SK-N-SH treated with all-trans-retinoic acid at 6 μM for 48 hours (cell line): Measurements from ENCODE around the gene MAP1S.

Experiments
- ATAC-seq: fragments of 200-7000 bp; cut with Tn5 transposase; 3 replicates; pipeline ENCODE4 v1.9.1; 2020; ENCODE audit warnings: mild to moderate bottlenecking, moderate library complexity
- ARNTL ChIP-seq: fragments of 450-650 bp; formaldehyde crosslinking; IDR thresholded peaks from 2 replicates; pipeline ENCODE4 v1.5.0; 2020; ENCODE audit warnings: low read depth, mild to moderate bottlenecking, moderate library complexity, borderline replicate concordance
- BACH2 ChIP-seq: fragments of 250-450 bp; sonication (Bioruptor Pico); IDR thresholded peaks from 2 replicates; pipeline ENCODE4 v1.9.0; 2021; ENCODE audit warnings: mild to moderate bottlenecking, borderline replicate concordance
- CREB5 ChIP-seq: fragments of 250-450 bp; sonication (Bioruptor Pico); IDR thresholded peaks from 2 replicates; pipeline ENCODE4 v1.5.1; 2020; ENCODE audit warnings: low read depth, mild to moderate bottlenecking, moderate library complexity
- CSDC2 ChIP-seq: fragments of 250-450 bp; sonication (Bioruptor Pico); IDR thresholded peaks from 2 replicates; pipeline ENCODE4 v1.5.0; 2020; ENCODE audit warnings: mild to moderate bottlenecking, moderate library complexity
- CSRNP3 ChIP-seq: fragments of 250-450 bp; sonication (Bioruptor Pico); IDR thresholded peaks from 2 replicates; pipeline ENCODE4 v1.5.1; 2021; ENCODE audit warnings: mild to moderate bottlenecking, moderate library complexity
- ESRRG ChIP-seq: fragments of 250-450 bp; sonication (Bioruptor Pico); IDR thresholded peaks from 2 replicates; pipeline ENCODE4 v1.6.1; 2021; ENCODE audit warnings: mild to moderate bottlenecking
- GLIS3 ChIP-seq: fragments of 250-450 bp; sonication (Bioruptor Pico); IDR thresholded peaks from 2 replicates; pipeline ENCODE4 v1.5.0; 2020; ENCODE audit warnings: mild to moderate bottlenecking, moderate library complexity
- ISL1 ChIP-seq: fragments of 250-450 bp; sonication (Bioruptor Pico); IDR thresholded peaks from 2 replicates; pipeline ENCODE4 v2.1.2; 2022; ENCODE audit warnings: mild to moderate bottlenecking, moderate library complexity
- OSR1 ChIP-seq: fragments of 250-450 bp; sonication (Bioruptor Pico); IDR thresholded peaks from 2 replicates; pipeline ENCODE4 v1.8.0; 2022; ENCODE audit warnings: moderate library complexity, mild to moderate bottlenecking, inconsistent platforms
- PPARA ChIP-seq: fragments of 250-450 bp; sonication (Bioruptor Pico); IDR thresholded peaks from 2 replicates; pipeline ENCODE4 v1.5.0; 2020; ENCODE audit warnings: mild to moderate bottlenecking, borderline replicate concordance
- RARB ChIP-seq: fragments of 250-450 bp; sonication (Bioruptor Pico); IDR thresholded peaks from 2 replicates; pipeline ENCODE4 v1.8.0; 2021; ENCODE audit warnings: mild to moderate bottlenecking, moderate library complexity
- SNAI2 ChIP-seq: fragments of 250-450 bp; sonication (Bioruptor Pico); IDR thresholded peaks from 2 replicates; pipeline ENCODE4 v1.5.0; 2020; ENCODE audit warnings: mild to moderate bottlenecking, moderate library complexity
- TOX ChIP-seq: fragments of 250-450 bp; sonication (Bioruptor Pico); IDR thresholded peaks from 2 replicates; pipeline ENCODE4 v1.8.0; 2021; ENCODE audit warnings: mild to moderate bottlenecking, moderate library complexity, borderline replicate concordance
- TSHZ2 ChIP-seq: fragments of 250-450 bp; sonication (Bioruptor Pico); IDR thresholded peaks from 2 replicates; pipeline ENCODE4 v1.5.0; 2020; ENCODE audit warnings: mild to moderate bottlenecking, moderate library complexity
- ZC3H10 ChIP-seq: fragments of 250-450 bp; sonication (Bioruptor Pico); IDR thresholded peaks from 2 replicates; pipeline ENCODE4 v1.5.1; 2021; ENCODE audit warnings: mild to moderate bottlenecking, moderate library complexity
- ZFP3 ChIP-seq: fragments of 250-450 bp; sonication (Bioruptor Pico); IDR thresholded peaks from 2 replicates; pipeline ENCODE4 v1.5.0; 2020; ENCODE audit warnings: mild to moderate bottlenecking, moderate library complexity
- ZFP30 ChIP-seq: fragments of 450-650 bp; formaldehyde crosslinking; IDR thresholded peaks from 2 replicates; pipeline ENCODE4 v1.5.0; 2022; ENCODE audit warnings: mild to moderate bottlenecking, moderate library complexity
- ZNF565 ChIP-seq: fragments of 450-650 bp; formaldehyde crosslinking; conservative IDR thresholded peaks from 2 replicates; pipeline ENCODE4 v1.5.0; 2020; ENCODE audit warnings: low read depth, mild to moderate bottlenecking, moderate library complexity
- ZNF70 ChIP-seq: fragments of 450-650 bp; formaldehyde crosslinking; IDR thresholded peaks from 2 replicates; pipeline ENCODE4 v1.5.0; 2020; ENCODE audit warnings: mild to moderate bottlenecking, moderate library complexity
- ZNF8 ChIP-seq: fragments of 450-650 bp; formaldehyde crosslinking; IDR thresholded peaks from 2 replicates; pipeline ENCODE4 v1.5.0; 2020; ENCODE audit warnings: mild to moderate bottlenecking, moderate library complexity
- TF ChIP-seq, protein P1 (sequence below): fragments of 250-450 bp; sonication (Bioruptor Pico); IDR thresholded peaks from 2 replicates; pipeline ENCODE4 v1.8.0; 2020; ENCODE audit warnings: mild to moderate bottlenecking, moderate library complexity, borderline replicate concordance

Gene MAP1S

DNA sequence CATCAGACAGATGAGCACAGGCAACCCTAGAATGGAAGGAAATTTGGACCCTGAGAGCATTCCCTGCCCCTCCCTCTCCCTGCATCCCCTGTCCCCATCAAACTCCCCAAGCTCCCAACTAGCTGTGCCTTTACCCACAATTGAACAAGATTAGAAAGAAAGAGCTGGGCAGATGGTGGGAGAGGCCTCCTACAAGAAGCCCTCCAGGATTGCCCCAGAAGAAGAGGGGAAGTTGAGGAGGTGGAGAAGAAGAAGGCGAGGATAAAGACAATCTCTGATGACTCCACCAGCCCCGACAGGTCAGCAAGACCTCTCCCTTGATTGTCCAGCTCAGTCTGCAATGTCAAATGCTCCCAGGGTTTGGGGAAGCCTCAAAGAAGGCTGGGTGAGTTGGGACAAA, 43.0 kb upstream of the MAP1S start (continued):
- TF ChIP-seq, protein P1, sequence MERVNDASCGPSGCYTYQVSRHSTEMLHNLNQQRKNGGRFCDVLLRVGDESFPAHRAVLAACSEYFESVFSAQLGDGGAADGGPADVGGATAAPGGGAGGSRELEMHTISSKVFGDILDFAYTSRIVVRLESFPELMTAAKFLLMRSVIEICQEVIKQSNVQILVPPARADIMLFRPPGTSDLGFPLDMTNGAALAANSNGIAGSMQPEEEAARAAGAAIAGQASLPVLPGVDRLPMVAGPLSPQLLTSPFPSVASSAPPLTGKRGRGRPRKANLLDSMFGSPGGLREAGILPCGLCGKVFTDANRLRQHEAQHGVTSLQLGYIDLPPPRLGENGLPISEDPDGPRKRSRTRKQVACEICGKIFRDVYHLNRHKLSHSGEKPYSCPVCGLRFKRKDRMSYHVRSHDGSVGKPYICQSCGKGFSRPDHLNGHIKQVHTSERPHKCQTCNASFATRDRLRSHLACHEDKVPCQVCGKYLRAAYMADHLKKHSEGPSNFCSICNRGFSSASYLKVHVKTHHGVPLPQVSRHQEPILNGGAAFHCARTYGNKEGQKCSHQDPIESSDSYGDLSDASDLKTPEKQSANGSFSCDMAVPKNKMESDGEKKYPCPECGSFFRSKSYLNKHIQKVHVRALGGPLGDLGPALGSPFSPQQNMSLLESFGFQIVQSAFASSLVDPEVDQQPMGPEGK (CRISPR knock-in tag) = no peak
- no peak for TF ChIP-seq CSDC2 (CRISPR knock-in tag)
- no peak for TF ChIP-seq ESRRG
- TF ChIP-seq ZFP30 (CRISPR knock-in tag) = no peak
- TF ChIP-seq OSR1 (CRISPR knock-in tag) = no peak

- no peak for TF ChIP-seq ZFP3
- no peak for TF ChIP-seq SNAI2 (CRISPR knock-in tag)
- TF ChIP-seq, protein P1 (CRISPR knock-in tag) = no peak
- no peak for TF ChIP-seq ISL1
- TF ChIP-seq PPARA (CRISPR knock-in tag) = no peak
- no peak for TF ChIP-seq OSR1 (CRISPR knock-in tag)
- TF ChIP-seq ZFP30 (CRISPR knock-in tag) = no peak
- TF ChIP-seq TSHZ2 (CRISPR knock-in tag) = no peak
- TF ChIP-seq ARNTL (CRISPR knock-in tag) = no peak
- TF ChIP-seq BACH2 = no peak
- TF ChIP-seq ZNF8 (CRISPR knock-in tag) = no peak
- TF ChIP-seq CREB5 (CRISPR knock-in tag) = no peak
- TF ChIP-seq CSRNP3 (CRISPR knock-in tag) = no peak
- no peak for TF ChIP-seq GLIS3 (CRISPR knock-in tag)
- no peak for TF ChIP-seq CSDC2 (CRISPR knock-in tag)
- no peak for ATAC-seq
Measured at GRCh38 chr19:17677002-17677401, 42.3 kb upstream of the MAP1S start.

- ATAC-seq = no peak
- TF ChIP-seq ZNF565 (CRISPR knock-in tag) (no peak), RARB (CRISPR knock-in tag) (no peak), CSRNP3 (CRISPR knock-in tag) (no peak), ZNF8 (CRISPR knock-in tag) (no peak), CSDC2 (CRISPR knock-in tag) (no peak), SNAI2 (CRISPR knock-in tag) (no peak), BACH2 (no peak), ZFP30 (CRISPR knock-in tag) (no peak), ZC3H10 (CRISPR knock-in tag) (no peak), ARNTL (CRISPR knock-in tag) (no peak), ESRRG (no peak), TOX (CRISPR knock-in tag) (no peak), PPARA (CRISPR knock-in tag) (no peak), ZFP3 (no peak), ISL1 (no peak), OSR1 (CRISPR knock-in tag) (no peak), ZNF70 (CRISPR knock-in tag) (no peak), TSHZ2 (CRISPR knock-in tag) (no peak)
- TF ChIP-seq, protein P1 (CRISPR knock-in tag) = no peak
Measured at GRCh38 chr19:17678836-17679235, 40.4 kb upstream of the MAP1S start.
